Ramos (cell line): ENCODE results near the gene MGAT2.
"Not testable (repeated sequence)": the region's sequence is repeated elsewhere in the genome, so short reads cannot be mapped to it uniquely, and the experiment has no call there.

Source experiments
- in situ Hi-C: fragments of 300-500 bp; cut with MboI; formaldehyde crosslinking; loops from one replicate; pipeline ENCODE4 v1.14.3; 2022; ENCODE audit warnings: low sequenced_read_pairs; ENCODE audit not compliant: unreplicated experiment

MGAT2 gene

DNA sequence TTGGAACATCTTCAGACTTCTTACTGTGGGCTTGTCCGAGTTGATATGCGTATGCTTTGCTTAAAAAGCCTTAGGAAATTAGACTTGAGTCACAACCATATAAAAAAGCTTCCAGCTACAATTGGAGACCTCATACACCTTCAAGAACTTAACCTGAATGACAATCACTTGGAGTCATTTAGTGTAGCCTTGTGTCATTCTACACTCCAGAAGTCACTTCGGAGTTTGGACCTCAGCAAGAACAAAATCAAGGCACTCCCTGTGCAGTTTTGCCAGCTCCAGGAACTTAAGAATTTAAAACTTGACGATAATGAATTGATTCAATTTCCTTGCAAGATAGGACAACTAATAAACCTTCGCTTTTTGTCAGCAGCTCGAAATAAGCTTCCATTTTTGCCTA lies 13.0 kb upstream of the MGAT2 start:
- in situ Hi-C loops: no loop called here

DNA sequence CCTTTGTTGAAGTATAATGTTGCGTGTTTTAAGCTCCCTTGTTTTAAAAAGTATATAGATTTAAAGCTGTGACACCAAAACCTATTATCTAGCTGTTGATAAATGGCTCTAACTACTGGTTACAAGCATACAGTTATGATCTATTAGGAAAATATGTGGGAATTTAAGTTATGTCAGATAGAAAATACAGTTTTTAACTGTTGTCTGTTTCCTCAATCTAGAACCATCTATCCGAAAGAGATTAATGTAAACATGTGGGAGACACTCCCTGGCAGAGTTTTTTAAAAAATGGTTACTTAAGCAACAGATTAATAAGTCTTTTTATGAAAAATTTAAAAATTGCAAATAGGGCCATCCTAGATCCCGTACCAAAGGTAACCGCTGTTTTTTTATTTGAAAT lies 8.3 kb upstream of the MGAT2 start:
- in situ Hi-C loops: no loop called here

DNA sequence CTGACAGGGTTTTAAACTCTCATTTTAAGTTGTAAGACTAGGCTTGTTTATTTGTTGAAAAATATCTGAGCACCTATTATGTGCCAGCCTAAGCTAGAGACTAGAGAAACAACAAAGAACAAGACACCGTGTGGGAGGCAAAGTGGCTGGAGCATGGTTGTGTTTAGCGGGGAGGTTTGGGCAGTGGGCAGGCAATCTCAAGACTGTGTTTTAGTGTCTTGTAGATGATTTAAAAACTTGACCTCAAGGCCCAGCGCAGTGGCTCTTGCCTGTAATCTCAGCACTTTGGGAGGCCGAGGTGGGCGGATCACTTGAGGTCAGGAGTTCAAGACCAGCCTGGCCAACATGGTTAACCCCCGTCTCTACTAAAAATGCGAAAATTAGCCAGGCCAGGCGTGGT lies 7.9 kb upstream of the MGAT2 start:
- in situ Hi-C loops: no loop called here

DNA sequence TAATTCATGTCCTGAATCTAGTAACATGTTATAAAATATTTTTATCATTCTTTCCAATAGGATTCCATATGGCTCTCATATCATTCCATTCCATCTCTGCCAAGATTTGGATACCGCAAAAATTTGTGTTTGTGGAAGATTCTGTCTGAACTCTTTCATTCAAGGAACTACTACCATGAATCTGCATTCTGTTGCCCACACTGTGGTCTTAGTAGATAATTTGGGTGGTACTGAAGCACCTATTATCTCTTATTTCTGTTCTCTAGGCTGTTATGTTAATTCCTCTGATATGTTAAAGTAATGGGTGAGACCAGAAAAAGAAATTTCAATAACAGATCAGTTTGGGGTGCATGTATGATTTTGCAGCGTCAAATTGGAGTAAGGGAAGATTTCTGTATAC lies 6.4 kb upstream of the MGAT2 start:
- in situ Hi-C loops: no loop called here

DNA sequence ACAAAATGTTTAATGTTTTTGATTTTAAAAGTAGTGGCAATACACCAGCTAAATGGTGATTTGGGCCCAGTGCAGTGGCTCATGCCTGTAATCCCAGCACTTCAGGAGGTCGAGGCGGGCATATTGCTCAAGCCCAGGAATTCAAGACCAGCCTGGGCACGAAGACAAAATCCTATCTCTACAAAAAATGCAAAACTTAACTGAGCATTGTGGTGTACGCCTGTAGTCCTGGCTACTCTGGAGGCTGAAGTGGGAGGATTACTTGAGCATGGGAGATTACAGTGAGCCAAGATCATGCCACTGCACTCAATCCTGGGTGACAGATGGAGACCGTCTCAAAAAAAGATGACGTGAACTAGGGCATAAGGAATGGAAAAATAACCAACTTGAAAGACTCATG lies 4.8 kb upstream of the MGAT2 start:
- in situ Hi-C loops: no loop called here

DNA sequence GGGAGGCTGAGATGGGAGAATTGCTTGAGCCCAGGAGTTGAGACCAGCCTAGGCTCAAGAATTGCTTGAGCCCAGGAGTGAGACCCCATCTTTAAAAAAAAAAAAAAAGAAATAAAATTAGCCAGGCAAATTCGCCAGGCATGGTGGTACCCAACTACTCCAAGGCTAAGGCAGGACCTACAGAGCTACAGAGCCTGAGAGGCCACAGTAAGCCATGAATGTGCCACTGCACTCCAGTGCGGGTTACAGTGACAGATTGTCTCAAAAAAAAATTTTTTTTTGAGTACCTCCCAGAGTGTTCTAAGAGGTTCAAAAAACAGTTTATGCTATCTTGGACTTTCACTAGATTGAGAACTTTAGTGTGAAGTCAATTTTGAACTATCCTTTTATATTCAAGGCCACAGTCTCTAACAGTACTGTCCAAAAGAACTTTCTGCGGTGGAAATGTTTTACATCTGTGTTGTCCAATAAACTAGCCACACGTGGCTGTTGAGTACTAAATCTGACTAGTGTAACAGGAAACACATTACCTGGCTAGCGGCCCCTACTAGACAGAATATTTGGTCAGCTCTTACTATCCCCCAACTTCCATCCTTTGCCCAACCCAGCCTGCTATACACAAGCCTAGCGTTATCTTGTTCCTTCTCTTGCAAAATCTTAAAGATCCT lies 2.6 kb upstream of the MGAT2 start:
- in situ Hi-C loops: no loop called here

DNA sequence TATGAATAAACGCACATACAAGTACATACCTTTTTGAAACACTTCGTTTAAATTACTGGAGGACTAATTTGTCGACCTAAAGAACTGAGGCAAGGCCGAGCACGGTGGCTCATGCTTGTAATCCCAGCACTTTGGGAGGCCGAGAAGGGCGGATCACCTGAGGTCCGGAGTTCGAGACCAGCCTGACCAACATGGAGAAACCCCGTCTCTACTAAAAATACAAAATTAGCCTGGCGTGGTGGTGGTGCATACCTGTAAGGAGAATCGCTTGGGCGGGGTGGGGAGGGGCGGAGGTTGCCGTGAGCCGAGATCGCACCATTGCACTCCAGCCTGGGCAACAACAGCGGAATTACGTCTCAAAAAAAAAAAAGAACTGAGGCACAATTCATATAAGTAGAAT lies 1.3 kb upstream of the MGAT2 start:
- in situ Hi-C loops: not testable (repeated sequence)

DNA sequence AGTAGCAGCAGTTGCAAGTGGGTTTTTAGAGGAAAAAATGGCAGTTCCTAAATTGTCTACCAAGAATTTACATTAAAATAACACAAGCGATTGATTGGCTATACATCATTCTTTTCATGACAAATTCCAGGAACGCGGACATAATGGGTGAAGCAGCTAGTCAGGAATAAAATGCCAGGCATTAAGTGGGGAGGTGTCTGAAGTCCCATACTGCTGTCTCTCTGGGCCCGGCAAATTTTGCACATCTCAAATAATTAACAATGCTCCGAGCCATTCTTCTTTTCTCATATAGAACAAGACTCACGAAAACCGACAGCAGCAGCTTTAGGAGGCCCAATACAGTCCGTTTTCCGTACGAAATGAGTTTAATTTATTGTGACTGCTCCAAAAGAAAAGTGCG lies 869 bp upstream of the MGAT2 start:
- in situ Hi-C loops: no loop called here

DNA sequence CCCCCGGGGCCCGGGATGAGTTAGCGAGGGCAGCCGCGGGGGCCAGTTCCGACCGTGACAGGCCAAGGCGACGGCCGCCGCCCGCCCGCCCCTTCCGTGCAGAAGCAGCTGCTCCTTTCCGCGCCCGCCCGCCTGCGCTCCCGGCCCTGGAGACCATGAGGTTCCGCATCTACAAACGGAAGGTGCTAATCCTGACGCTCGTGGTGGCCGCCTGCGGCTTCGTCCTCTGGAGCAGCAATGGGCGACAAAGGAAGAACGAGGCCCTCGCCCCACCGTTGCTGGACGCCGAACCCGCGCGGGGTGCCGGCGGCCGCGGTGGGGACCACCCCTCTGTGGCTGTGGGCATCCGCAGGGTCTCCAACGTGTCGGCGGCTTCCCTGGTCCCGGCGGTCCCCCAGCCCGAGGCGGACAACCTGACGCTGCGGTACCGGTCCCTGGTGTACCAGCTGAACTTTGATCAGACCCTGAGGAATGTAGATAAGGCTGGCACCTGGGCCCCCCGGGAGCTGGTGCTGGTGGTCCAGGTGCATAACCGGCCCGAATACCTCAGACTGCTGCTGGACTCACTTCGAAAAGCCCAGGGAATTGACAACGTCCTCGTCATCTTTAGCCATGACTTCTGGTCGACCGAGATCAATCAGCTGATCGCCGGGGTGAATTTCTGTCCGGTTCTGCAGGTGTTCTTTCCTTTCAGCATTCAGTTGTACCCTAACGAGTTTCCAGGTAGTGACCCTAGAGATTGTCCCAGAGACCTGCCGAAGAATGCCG lies 699 bp downstream of the MGAT2 start:
- in situ Hi-C loops: no loop called here

DNA sequence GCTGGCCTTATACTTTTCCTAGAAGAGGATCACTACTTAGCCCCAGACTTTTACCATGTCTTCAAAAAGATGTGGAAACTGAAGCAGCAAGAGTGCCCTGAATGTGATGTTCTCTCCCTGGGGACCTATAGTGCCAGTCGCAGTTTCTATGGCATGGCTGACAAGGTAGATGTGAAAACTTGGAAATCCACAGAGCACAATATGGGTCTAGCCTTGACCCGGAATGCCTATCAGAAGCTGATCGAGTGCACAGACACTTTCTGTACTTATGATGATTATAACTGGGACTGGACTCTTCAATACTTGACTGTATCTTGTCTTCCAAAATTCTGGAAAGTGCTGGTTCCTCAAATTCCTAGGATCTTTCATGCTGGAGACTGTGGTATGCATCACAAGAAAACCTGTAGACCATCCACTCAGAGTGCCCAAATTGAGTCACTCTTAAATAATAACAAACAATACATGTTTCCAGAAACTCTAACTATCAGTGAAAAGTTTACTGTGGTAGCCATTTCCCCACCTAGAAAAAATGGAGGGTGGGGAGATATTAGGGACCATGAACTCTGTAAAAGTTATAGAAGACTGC lies 1.5 kb downstream of the MGAT2 start:
- in situ Hi-C loops: no loop called here

DNA sequence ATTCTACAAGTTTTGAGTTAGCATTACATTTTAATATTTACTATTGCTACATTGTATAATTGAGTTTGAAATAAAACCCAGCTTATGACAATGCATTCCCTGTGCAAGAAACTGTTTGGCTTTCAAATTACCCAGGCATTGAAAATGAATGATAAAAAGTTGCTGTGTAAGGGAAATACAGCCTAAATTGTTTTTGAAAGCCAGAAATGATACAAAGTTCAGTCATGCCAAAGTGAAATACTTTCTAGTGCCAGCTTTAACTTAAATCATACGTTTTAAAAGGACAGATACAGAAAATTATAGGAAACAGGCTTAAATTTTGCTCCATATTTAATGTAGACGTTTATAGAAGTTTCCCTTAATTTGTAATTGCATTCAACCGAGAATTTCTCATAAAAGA lies 2.8 kb downstream of the MGAT2 start:
- in situ Hi-C loops: no loop called here

DNA sequence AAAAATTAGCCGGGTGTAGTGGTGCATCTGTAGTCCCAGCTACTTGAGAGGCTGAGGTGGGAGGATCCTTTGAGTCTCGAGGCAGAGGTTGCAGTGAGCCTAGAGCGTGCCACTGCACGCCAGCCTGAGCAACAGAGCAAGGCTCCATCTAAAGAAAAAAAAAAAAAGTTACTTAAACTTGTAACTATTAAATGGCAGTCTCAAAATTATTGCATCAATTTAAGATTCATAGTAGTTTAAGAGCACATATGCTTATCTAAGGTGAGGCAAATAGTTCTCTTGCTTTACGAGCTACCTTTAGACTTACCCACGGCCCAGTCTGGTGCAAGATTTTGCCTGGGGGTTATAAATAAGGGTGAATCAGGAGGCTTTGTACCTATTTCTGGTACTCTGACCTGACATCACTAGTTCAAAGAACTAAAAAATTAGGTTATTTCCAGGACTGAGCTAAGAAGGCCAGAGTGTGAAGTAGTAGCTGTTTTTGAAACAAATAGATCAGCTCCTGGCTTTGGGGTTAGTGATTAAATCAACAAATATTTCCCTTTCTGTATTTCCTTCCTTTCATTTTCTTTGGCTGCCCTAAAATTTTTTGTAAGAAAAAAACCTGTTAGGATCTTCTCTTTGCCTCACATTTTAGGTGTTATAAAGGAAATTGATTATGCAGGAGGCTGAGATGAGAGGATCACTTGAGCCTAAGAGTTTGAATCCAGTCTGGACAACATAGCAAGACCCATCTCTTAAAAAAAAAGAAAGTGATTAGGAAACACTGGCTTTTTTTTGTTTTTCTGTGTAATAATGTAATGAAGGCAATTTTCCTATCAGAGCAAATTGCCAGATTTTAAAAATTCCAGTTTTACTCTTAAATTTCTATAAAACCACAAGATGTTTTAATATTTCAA lies 3.6 kb downstream of the MGAT2 start:
- in situ Hi-C loops: no loop called here

DNA sequence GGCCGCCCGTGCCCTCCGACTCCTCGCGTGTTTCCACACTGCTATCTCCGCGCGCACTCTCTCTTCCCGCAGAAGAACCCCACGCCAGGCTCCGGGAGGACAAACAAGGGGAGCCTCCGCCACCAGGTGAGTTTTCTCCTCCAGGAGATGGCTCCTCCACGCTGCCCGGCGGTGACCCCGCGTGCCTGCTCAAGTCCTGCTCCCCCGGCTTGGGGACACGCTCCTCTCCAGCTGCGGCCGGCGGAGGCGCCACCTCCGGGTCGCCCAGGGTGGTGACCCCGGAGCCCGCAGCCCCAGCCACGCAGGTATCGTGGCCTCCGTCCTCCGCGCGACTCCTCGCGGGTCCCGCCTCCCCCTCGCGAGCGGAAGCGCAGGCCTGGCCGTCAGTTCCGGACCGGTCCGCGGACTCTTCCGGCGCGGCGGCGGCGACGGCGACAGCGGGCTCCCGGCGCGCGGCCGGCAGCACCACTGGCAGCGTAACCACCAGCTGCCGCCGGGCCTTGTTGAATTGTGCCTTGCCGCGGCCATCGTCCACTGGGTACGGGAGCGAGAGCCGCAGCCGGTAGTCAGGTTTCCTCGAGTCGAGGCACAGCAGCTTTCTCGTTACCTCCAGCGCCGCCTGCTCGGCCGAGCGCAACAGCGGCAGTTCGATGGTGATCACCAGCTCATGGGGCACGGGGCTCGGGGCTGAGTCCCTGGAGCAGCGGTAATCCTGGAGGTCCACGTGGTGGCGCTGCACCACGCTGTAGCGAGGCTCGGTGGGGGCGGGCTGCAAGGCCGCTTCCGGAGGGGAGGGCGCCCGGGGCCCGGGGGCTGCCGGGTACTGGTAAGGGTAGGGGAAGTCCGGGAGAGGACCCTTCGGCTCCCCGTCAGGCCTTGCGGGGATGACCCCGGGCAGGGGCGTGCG lies 13.3 kb downstream of the MGAT2 start:
- in situ Hi-C loops: loop anchor here (10.0 to 25.0 kb wide), 2 partner anchors 221 to 478 kb away; partner anchors contain the start of genes NEMF and VCPKMT

DNA sequence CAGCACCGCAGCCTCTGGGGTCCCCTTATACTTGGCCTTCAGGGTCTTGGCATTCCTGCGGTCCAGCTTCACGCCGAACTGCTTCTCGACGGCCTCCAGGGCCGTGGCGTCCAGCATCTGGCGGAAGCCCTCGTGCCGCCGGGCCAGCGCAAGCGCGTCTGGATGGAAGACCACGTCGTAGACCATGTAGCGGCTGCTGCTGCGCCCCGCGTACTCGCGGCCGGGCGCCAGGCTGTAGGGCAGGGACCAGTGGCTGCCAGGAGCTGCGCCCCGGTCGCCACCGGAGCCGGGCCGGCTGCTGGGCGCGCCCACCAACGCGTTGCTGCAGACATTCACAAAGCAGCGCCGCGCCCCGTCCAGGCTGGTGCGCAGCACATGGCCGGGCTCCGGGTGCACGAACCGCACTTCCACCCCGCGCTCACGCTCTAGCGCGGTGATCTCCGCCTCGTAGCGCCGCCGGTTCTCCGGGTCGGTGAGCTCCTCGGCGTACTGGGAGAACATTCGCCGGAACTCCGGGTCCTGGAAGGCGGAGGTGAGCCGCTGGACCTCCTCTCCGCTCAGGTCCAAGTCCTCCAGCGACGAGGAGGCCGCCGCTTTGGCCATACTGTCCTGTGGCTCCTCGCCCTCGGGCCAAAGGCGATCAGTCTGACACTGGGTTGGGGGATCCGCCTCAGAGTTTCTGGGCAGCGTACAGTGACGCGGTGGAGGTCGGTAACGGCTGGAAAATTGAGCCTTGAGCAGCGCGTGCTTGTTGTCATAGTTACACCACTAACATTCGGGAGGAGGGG lies 14.1 kb downstream of the MGAT2 start, which contains the start of gene DNAAF2:
TSS of gene DNAAF2 (minus strand) at position 698 of the 788 bp plus-strand sequence. CDS start at position 603, 95 bp downstream.
- in situ Hi-C loops: loop anchor here (10.0 to 25.0 kb wide), 2 partner anchors 220 to 478 kb away; partner anchors contain the start of genes NEMF and VCPKMT

DNA sequence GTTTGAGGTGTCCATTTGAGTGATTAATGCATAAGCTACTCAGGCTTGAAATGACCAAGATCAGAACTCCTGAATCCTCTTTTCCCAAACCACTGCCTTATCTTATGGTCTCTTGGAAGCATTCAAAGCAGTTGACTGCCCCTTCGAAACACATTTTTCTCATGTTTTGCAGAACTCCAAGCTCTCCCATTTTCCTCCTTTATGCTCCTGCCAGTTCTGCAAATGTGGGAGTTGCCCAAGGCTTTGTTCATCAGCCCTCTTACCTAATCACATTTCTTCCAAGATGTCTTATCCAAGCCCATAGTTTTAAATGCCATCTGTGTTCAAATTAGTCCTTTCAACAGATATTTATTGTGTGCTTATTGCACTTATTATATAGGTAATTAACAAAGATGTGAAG lies 16.3 kb downstream of the MGAT2 start:
- in situ Hi-C loops: loop anchor here (10.0 to 25.0 kb wide), 2 partner anchors 218 to 475 kb away; partner anchors contain the start of genes NEMF and VCPKMT

DNA sequence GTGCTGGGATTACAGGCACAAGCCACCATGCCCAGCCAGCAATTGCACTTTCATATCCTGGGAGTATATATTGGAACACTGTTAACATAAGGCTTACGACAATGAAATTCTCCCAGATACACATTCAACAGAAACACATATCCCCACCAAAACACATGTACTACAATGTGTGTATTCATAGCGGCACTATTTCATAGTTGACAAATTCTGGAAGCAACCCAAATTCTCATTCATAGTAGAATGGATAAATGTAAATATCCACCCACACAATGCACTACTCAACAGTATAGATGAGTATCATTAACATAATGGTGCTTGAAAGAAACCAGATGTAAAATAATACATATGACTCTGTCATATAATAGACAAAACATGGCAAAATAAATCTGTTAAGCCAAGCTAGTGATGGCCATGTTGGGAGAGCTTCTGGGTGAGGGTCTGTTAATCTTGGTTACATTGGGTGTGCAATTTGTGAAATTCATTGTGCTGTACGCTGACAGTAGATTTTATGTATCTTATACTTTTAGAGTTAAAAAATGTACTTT lies 17.0 kb downstream of the MGAT2 start:
- in situ Hi-C loops: loop anchor here (10.0 to 25.0 kb wide), 2 partner anchors 217 to 475 kb away; partner anchors contain the start of genes NEMF and VCPKMT

DNA sequence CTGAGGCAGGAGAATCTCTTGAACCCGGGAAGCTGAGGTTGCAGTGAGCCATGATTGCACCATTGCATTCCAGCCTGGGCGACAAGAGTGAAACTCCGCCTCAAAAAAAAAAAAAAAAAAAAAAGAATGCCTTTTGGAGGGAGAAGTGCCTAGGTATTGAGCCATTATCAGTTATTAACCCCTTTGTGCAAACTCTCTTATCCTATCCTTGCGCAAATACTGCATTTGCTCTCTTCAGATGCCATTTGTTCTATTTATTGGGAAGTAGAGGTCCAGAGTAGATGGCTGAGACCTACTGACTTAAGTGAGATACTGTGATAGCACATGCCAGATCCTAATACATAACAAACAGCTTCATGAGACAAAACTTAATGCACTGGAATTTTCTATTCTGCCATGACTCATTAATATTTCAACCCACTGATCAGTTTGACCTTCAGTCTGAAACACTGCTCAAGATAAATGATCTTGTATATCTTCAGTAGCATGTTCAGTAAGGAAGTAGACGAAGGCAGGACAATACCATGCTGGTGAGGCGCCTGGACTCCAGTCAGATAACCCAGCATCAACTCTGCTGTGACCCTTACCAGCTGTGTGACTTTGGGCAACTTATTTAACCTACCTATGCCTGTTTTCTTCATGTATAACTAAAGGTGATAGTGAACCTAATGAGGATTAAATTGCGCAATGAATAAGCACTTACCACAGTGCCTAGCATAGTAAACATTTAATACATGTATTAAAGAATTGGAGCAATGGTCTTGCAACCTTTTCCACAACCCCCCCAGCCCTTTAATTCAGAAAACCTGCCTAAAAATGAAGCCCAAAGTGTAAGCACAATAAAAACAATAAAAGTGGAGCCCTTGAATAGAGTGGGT lies 20.2 kb downstream of the MGAT2 start:
- in situ Hi-C loops: loop anchor here (25.0 kb wide), 1 partner anchor 472 kb away; the partner anchor contains the start of gene VCPKMT
